Colon (tissue), 2 donors: ENCODE results near the gene DUSP9.
"Not testable (repeated sequence)": the region's sequence is repeated elsewhere in the genome, so short reads cannot be mapped to it uniquely, and the experiment has no call there.

Source experiments
- FAIRE-seq: peaks from 2 replicates; lab custom pipeline; 2012; peaks lifted over from hg19 to GRCh38; lab: Jason Lieb, UNC
- donor health status: control.
- donor health status: control.

The DUSP9 gene

GRCh38 chrX:153673428-153674218, 26.6 kb downstream of the DUSP9 start, which contains the start of gene PNCK:
Gene PNCK, minus strand, starts transcription at chrX:153673813. Its CDS starts 737 bp downstream, at chrX:153673076.
- FAIRE-seq = no peak

- no peak for FAIRE-seq
These were observed 27.3 kb downstream of the DUSP9 start for GRCh38 chrX:153674219-153674851.

GRCh38 chrX:153681175-153681574, 34.2 kb downstream of the DUSP9 start:
- FAIRE-seq = no peak

- not testable (repeated sequence) for FAIRE-seq
These were observed 36.5 kb downstream of the DUSP9 start for GRCh38 chrX:153683486-153683885.

- no peak for FAIRE-seq
These were observed 37.6 kb downstream of the DUSP9 start for GRCh38 chrX:153684467-153685155.

GRCh38 chrX:153685156-153685536, 38.1 kb downstream of the DUSP9 start:
- FAIRE-seq = no peak

- no peak for FAIRE-seq
These were observed 39.0 kb downstream of the DUSP9 start for GRCh38 chrX:153685751-153686696.

- no peak for FAIRE-seq
These were observed 39.7 kb downstream of the DUSP9 start for GRCh38 chrX:153686711-153687110.

GRCh38 chrX:153687121-153688039, 40.4 kb downstream of the DUSP9 start, which contains the start of gene SLC6A8:
Gene SLC6A8, plus strand, starts transcription at chrX:153687926. Its CDS starts 649 bp downstream, at chrX:153688575.
- FAIRE-seq = no peak

- FAIRE-seq = no peak
These were observed 41.1 kb downstream of the DUSP9 start for GRCh38 chrX:153688071-153688470.

- no peak for FAIRE-seq
These were observed 41.5 kb downstream of the DUSP9 start for GRCh38 chrX:153688506-153688905.

GRCh38 chrX:153688911-153689590, 42.0 kb downstream of the DUSP9 start:
- no peak for FAIRE-seq

GRCh38 chrX:153689654-153690465, 42.9 kb downstream of the DUSP9 start:
- no peak for FAIRE-seq

- no peak for FAIRE-seq
These were observed 43.5 kb downstream of the DUSP9 start for GRCh38 chrX:153690466-153690865.

GRCh38 chrX:153691032-153691827, 44.2 kb downstream of the DUSP9 start:
- not testable (repeated sequence) for FAIRE-seq

- FAIRE-seq = no peak
These were observed 45.0 kb downstream of the DUSP9 start for GRCh38 chrX:153692003-153692402.

- FAIRE-seq = no peak
These were observed 45.7 kb downstream of the DUSP9 start for GRCh38 chrX:153692611-153693156.
